ENCODE measurements around the gene RNF187. TPM values are rescaled to one million over a fixed set of nuclear protein-coding genes. Genes with fewer than 3 reads are reported as not detected.

The RNF187 gene
- total RNA-seq, 2 experiments from 2014 or later: 121 to 127 TPM

GRCh38 chr1:228453022-228453560 is 34.1 kb upstream of the RNF187 start:
- Mint-ChIP-seq H3K36me3 (ENCODE audit: low read depth) (peaks cover 15% of the 10 kb centered on the region), H3K27me3 (peaks cover 4% of the 10 kb centered on the region), H3K9me3 (no peaks in the 10 kb centered on the region), H3K4me1 (peaks cover 33% of the 10 kb centered on the region), H3K27ac (peak overlapping the region; percentile 22), H3K4me3 (peak overlapping the region; percentile 47)
- ChIA-PET POLR2A (interaction anchor here (1.4 kb wide), 1 partner anchor 48 kb away, joined by 6 read pairs; no protein-coding TSS in a partner anchor), CTCF (interaction anchor here (1.6 kb wide), 1 partner anchor 11 kb away, joined by 5 read pairs; no protein-coding TSS in a partner anchor)
- DNase-seq: no peak

- ChIA-PET CTCF (interaction anchor here (1.6 kb wide), 1 partner anchor 10 kb away, joined by 5 read pairs; no protein-coding TSS in a partner anchor), POLR2A (no interaction called here)
- H3K4me3 Mint-ChIP-seq: no peak overlapping the region
- H3K4me1 Mint-ChIP-seq: peaks cover 33% of the 10 kb centered on the region
- peaks cover 19% of the 10 kb centered on the region for H3K36me3 Mint-ChIP-seq (ENCODE audit: low read depth)
- DNase-seq: no peak
- no peaks in the 10 kb centered on the region for H3K9me3 Mint-ChIP-seq
- no peaks in the 10 kb centered on the region for H3K27me3 Mint-ChIP-seq
- H3K27ac Mint-ChIP-seq: no peak overlapping the region
Observed at GRCh38 chr1:228453614-228454013, 33.6 kb upstream of the RNF187 start.

- peak overlapping the region; percentile 4 for H3K4me3 Mint-ChIP-seq
Observed at GRCh38 chr1:228454238-228454637, 32.9 kb upstream of the RNF187 start.

GRCh38 chr1:228455715-228456114 is 31.5 kb upstream of the RNF187 start:
- ChIA-PET POLR2A (interaction anchor here (1.3 to 7.4 kb wide), 8 partner anchors 9 to 374 kb away, joined by 3 to 90 read pairs (median 47); partner anchors contain the start of genes ARF1, RNF187 and TRIM11), CTCF (interaction anchor here (0.9 to 4.9 kb wide), 8 partner anchors 10 to 242 kb away, joined by 3 to 30 read pairs (median 6); no protein-coding TSS in a partner anchor)
- Mint-ChIP-seq H3K27ac (peak overlapping the region; percentile 19), H3K36me3 (ENCODE audit: low read depth) (peaks cover 24% of the 10 kb centered on the region), H3K4me3 (peak overlapping the region; percentile 65), H3K9me3 (no peaks in the 10 kb centered on the region), H3K4me1 (peaks cover 42% of the 10 kb centered on the region), H3K27me3 (no peaks in the 10 kb centered on the region)
- no peak for DNase-seq

More at GRCh38 chr1:228454238-228454637, 32.9 kb upstream of the RNF187 start:
- no peak for DNase-seq
- Mint-ChIP-seq H3K27ac (peak overlapping the region; percentile 31), H3K27me3 (no peaks in the 10 kb centered on the region), H3K36me3 (ENCODE audit: low read depth) (peaks cover 20% of the 10 kb centered on the region), H3K4me1 (peaks cover 34% of the 10 kb centered on the region), H3K9me3 (no peaks in the 10 kb centered on the region)
- CTCF ChIA-PET: interaction anchor here (1.8 to 4.9 kb wide), 2 partner anchors 11 to 17 kb away, joined by 5 to 30 read pairs; no protein-coding TSS in a partner anchor
- POLR2A ChIA-PET: interaction anchor here (3.9 to 7.3 kb wide), 2 partner anchors 11 to 49 kb away, joined by 56 to 90 read pairs; partner anchors contain the start of gene TRIM11

- peaks cover 49% of the 10 kb centered on the region for H3K4me1 Mint-ChIP-seq
Observed at GRCh38 chr1:228456252-228457016, 30.7 kb upstream of the RNF187 start.

GRCh38 chr1:228457017-228457395 is 30.2 kb upstream of the RNF187 start:
- peak overlapping the region; percentile 96 for H3K4me3 Mint-ChIP-seq
- no peaks in the 10 kb centered on the region for H3K9me3 Mint-ChIP-seq
- H3K27me3 Mint-ChIP-seq: no peaks in the 10 kb centered on the region
- ChIA-PET POLR2A (interaction anchor here (0.6 to 7.4 kb wide), 25 partner anchors 8 to 375 kb away, joined by 3 to 90 read pairs (median 5); partner anchors contain the start of genes ARF1, C1orf35, GUK1 and IBA57), CTCF (interaction anchor here (0.9 to 4.9 kb wide), 12 partner anchors 9 to 326 kb away, joined by 3 to 30 read pairs (median 8); partner anchors contain the start of genes GUK1, IBA57, RNF187 and TRIM11)
- H3K27ac Mint-ChIP-seq: peak overlapping the region; percentile 99
- DNase-seq: no peak
- H3K4me1 Mint-ChIP-seq: peaks cover 51% of the 10 kb centered on the region
- peaks cover 33% of the 10 kb centered on the region for H3K36me3 Mint-ChIP-seq (ENCODE audit: low read depth)

More at GRCh38 chr1:228456252-228457016, 30.7 kb upstream of the RNF187 start:
- peak overlapping the region; percentile 99 for H3K27ac Mint-ChIP-seq
- peak overlapping the region; percentile 96 for H3K4me3 Mint-ChIP-seq
- no peaks in the 10 kb centered on the region for H3K9me3 Mint-ChIP-seq
- H3K27me3 Mint-ChIP-seq: no peaks in the 10 kb centered on the region
- no peak for DNase-seq
- peaks cover 31% of the 10 kb centered on the region for H3K36me3 Mint-ChIP-seq (ENCODE audit: low read depth)
- POLR2A ChIA-PET: interaction anchor here (0.9 to 7.4 kb wide), 13 partner anchors 9 to 374 kb away, joined by 3 to 90 read pairs (median 14); partner anchors contain the start of genes ARF1, IBA57, RNF187 and TRIM11
- CTCF ChIA-PET: interaction anchor here (0.9 to 4.9 kb wide), 11 partner anchors 9 to 325 kb away, joined by 3 to 30 read pairs (median 6); partner anchors contain the start of gene TRIM11

- Mint-ChIP-seq H3K4me3 (peak overlapping the region; percentile 96), H3K4me1 (peaks cover 55% of the 10 kb centered on the region), H3K36me3 (ENCODE audit: low read depth) (peaks cover 35% of the 10 kb centered on the region), H3K27ac (peak overlapping the region; percentile 99), H3K9me3 (no peaks in the 10 kb centered on the region), H3K27me3 (no peaks in the 10 kb centered on the region)
- ChIA-PET POLR2A (interaction anchor here (0.6 to 7.4 kb wide), 30 partner anchors 8 to 376 kb away, joined by 3 to 90 read pairs (median 5); partner anchors contain the start of genes ARF1, C1orf35, GUK1 and IBA57), CTCF (interaction anchor here (0.9 to 4.9 kb wide), 12 partner anchors 8 to 327 kb away, joined by 3 to 30 read pairs (median 8); partner anchors contain the start of genes GUK1, IBA57, RNF187 and TRIM11)
- DNase-seq: peak; percentile 92
Observed at GRCh38 chr1:228457396-228458176, 29.6 kb upstream of the RNF187 start.

- CTCF ChIA-PET: interaction anchor here (0.7 to 4.9 kb wide), 15 partner anchors 12 to 1169 kb away, joined by 3 to 30 read pairs (median 4); partner anchors contain the start of genes IBA57, RNF187 and TRIM11
- POLR2A ChIA-PET: interaction anchor here (0.8 to 7.4 kb wide), 12 partner anchors 10 to 319 kb away, joined by 3 to 90 read pairs (median 16); partner anchors contain the start of genes GUK1, IBA57, RNF187 and TRIM11
- peak; percentile 76 for DNase-seq
- Mint-ChIP-seq H3K4me3 (peak overlapping the region; percentile 96), H3K36me3 (ENCODE audit: low read depth) (peaks cover 35% of the 10 kb centered on the region), H3K27ac (peak overlapping the region; percentile 99), H3K9me3 (no peaks in the 10 kb centered on the region), H3K27me3 (no peaks in the 10 kb centered on the region), H3K4me1 (peaks cover 51% of the 10 kb centered on the region)
Observed at GRCh38 chr1:228459091-228459993, 27.8 kb upstream of the RNF187 start.

GRCh38 chr1:228460821-228461220 is 26.4 kb upstream of the RNF187 start:
- H3K9me3 Mint-ChIP-seq: no peaks in the 10 kb centered on the region
- no peaks in the 10 kb centered on the region for H3K27me3 Mint-ChIP-seq
- peaks cover 29% of the 10 kb centered on the region for H3K36me3 Mint-ChIP-seq (ENCODE audit: low read depth)
- H3K27ac Mint-ChIP-seq: peak overlapping the region; percentile 12
- ChIA-PET POLR2A (interaction anchor here (1.1 to 7.4 kb wide), 4 partner anchors 11 to 335 kb away, joined by 3 to 90 read pairs (median 74); partner anchors contain the start of genes RNF187 and TRIM11), CTCF (interaction anchor here (2.3 kb wide), 1 partner anchor 11 kb away, joined by 8 read pairs; no protein-coding TSS in a partner anchor)
- no peak for DNase-seq
- peak overlapping the region; percentile 53 for H3K4me3 Mint-ChIP-seq
- H3K4me1 Mint-ChIP-seq: peaks cover 57% of the 10 kb centered on the region

- peaks cover 67% of the 10 kb centered on the region for H3K4me1 Mint-ChIP-seq
- CTCF ChIA-PET: interaction anchor here (1.2 to 1.8 kb wide), 4 partner anchors 9 to 56 kb away, joined by 4 to 7 read pairs (median 6); partner anchors contain the start of genes RNF187 and TRIM11
- H3K4me3 Mint-ChIP-seq: peak overlapping the region; percentile 76
- H3K27me3 Mint-ChIP-seq: no peaks in the 10 kb centered on the region
- DNase-seq: no peak
- peak overlapping the region; percentile 91 for H3K27ac Mint-ChIP-seq
- no peaks in the 10 kb centered on the region for H3K9me3 Mint-ChIP-seq
- POLR2A ChIA-PET: interaction anchor here (0.9 to 5.0 kb wide), 4 partner anchors 20 to 68 kb away, joined by 3 to 153 read pairs (median 27); partner anchors contain the start of genes RNF187 and TRIM11
- peaks cover 25% of the 10 kb centered on the region for H3K36me3 Mint-ChIP-seq (ENCODE audit: low read depth)
Observed at GRCh38 chr1:228462560-228462959, 24.6 kb upstream of the RNF187 start.

Measured in activated CD4-positive, alpha-beta memory T cell treated with anti-CD3 and anti-CD28 coated beads, Interleukin-2, amount 10 ng/mL, durations not matched to agents 7 days and 5 days (primary cell).